BLaER1 treated with 17β-estradiol and CSF1 and Interleukin-3, amounts not matched to agents 10 nM and 100 nM (cell line): ENCODE results near the gene PIP5K1B.
A peak's percentile ranks its signal among the peaks of the same experiment; 100 is the strongest.

Source experiments
- H3K27ac ChIP-seq, 11 experiments: shearing (Covaris generic); formaldehyde crosslinking; 2 replicates each; pipeline ENCODE4 v1.8.1; 2022
- H3K27me3 ChIP-seq, 11 experiments: shearing (Covaris generic); formaldehyde crosslinking; 2 replicates each; pipeline ENCODE4 v1.8.1; 2022
- H3K36me3 ChIP-seq, 11 experiments: shearing (Covaris generic); formaldehyde crosslinking; 2 replicates each; pipeline ENCODE4 v1.8.1; 2022
- H3K4me1 ChIP-seq, 10 experiments: shearing (Covaris generic); formaldehyde crosslinking; 2 replicates each; pipeline ENCODE4 v1.8.1; 2022
- H3K4me2 ChIP-seq, 11 experiments: shearing (Covaris generic); formaldehyde crosslinking; 2 replicates each; pipeline ENCODE4 v1.8.1; 2022
- H3K4me3 ChIP-seq, 10 experiments: shearing (Covaris generic); formaldehyde crosslinking; 2 replicates each; pipeline ENCODE4 v1.8.1; 2022
- H3K9ac ChIP-seq, 11 experiments: shearing (Covaris generic); formaldehyde crosslinking; 2 replicates each; pipeline ENCODE4 v1.8.1; 2022
- H3K9me3 ChIP-seq, 11 experiments: shearing (Covaris generic); formaldehyde crosslinking; replicated peaks in 1 of 11; 2 replicates each; pipeline ENCODE4 v1.8.1; 2022
- H4K20me1 ChIP-seq, 11 experiments: shearing (Covaris generic); formaldehyde crosslinking; 2 replicates each; pipeline ENCODE4 v1.8.1; 2022
- Cebpa-rat ChIP-seq, 11 experiments: shearing (Covaris generic); IDR thresholded peaks; 2 replicates each; pipeline ENCODE4 v1.8.1; 2022

Gene PIP5K1B

GRCh38 chr9:68905129-68905528, 200.1 kb downstream of the PIP5K1B start:
- H3K27ac ChIP-seq, result no peak overlapping the region
- peak overlapping the region in 9 of 11 experiments; percentile 23 to 60 (median 35); a peak in 16 of 22 replicates for H3K4me2 ChIP-seq

GRCh38 chr9:68907910-68908309, 202.9 kb downstream of the PIP5K1B start:
- no peak overlapping the region for H3K9ac ChIP-seq
- no peaks in the 10 kb centered on the region for H3K27me3 ChIP-seq
- H4K20me1 ChIP-seq, result no peaks in the 10 kb centered on the region
- no peak overlapping the region for H3K27ac ChIP-seq
- no peak overlapping the region for H3K4me2 ChIP-seq
- H3K36me3 ChIP-seq, result no peaks in the 10 kb centered on the region
- no peak overlapping the region for H3K4me3 ChIP-seq
- H3K9me3 ChIP-seq, result no peaks in the 10 kb centered on the region
- TF ChIP-seq Cebpa-rat (IDR thresholded peaks at IDR 0.05), result no peak
- H3K4me1 ChIP-seq, result peaks cover 0 to 19% (median 12%) of the 10 kb centered on the region in 10 experiments; a peak in 16 of 20 replicates

More at GRCh38 chr9:68905129-68905528, 200.1 kb downstream of the PIP5K1B start:
- Histone ChIP-seq H3K27me3 (no peaks in the 10 kb centered on the region), H3K36me3 (no peaks in the 10 kb centered on the region), H3K9me3 (no peaks in the 10 kb centered on the region; a peak in 1 of 22 replicates), H4K20me1 (no peaks in the 10 kb centered on the region), H3K4me1 (peaks cover 0 to 19% (median 11%) of the 10 kb centered on the region in 10 experiments; a peak in 16 of 20 replicates), H3K4me3 (no peak overlapping the region), H3K9ac (no peak overlapping the region)
- no peak for TF ChIP-seq Cebpa-rat (IDR thresholded peaks at IDR 0.05)

GRCh38 chr9:68912561-68912960, 207.5 kb downstream of the PIP5K1B start:
- Histone ChIP-seq H3K9me3 (no peaks in the 10 kb centered on the region), H3K9ac (no peak overlapping the region), H4K20me1 (no peaks in the 10 kb centered on the region), H3K36me3 (peaks cover 0 to 5% (median 0%) of the 10 kb centered on the region in 11 experiments; a peak in 1 of 22 replicates), H3K4me1 (peaks cover 0 to 10% (median 6%) of the 10 kb centered on the region in 10 experiments; a peak in 9 of 20 replicates), H3K27me3 (no peaks in the 10 kb centered on the region), H3K4me2 (peak overlapping the region in 1 of 11 experiments; percentile 8; a peak in 1 of 22 replicates), H3K27ac (no peak overlapping the region), H3K4me3 (no peak overlapping the region)
- no peak for TF ChIP-seq Cebpa-rat (IDR thresholded peaks at IDR 0.05)

GRCh38 chr9:68913054-68913453, 208.0 kb downstream of the PIP5K1B start:
- no peaks in the 10 kb centered on the region for H3K27me3 ChIP-seq
- H3K9ac ChIP-seq, result no peak overlapping the region
- peaks cover 0 to 10% (median 6%) of the 10 kb centered on the region in 10 experiments; a peak in 9 of 20 replicates for H3K4me1 ChIP-seq
- no peak for TF ChIP-seq Cebpa-rat (IDR thresholded peaks at IDR 0.05)
- H3K4me2 ChIP-seq, result peak overlapping the region in 1 of 11 experiments; percentile 8; a peak in 1 of 22 replicates
- no peaks in the 10 kb centered on the region for H3K9me3 ChIP-seq
- H3K27ac ChIP-seq, result no peak overlapping the region
- H3K4me3 ChIP-seq, result no peak overlapping the region
- H4K20me1 ChIP-seq, result no peaks in the 10 kb centered on the region
- peaks cover 0 to 7% (median 0%) of the 10 kb centered on the region in 11 experiments; a peak in 1 of 22 replicates for H3K36me3 ChIP-seq

- Histone ChIP-seq H3K27me3 (no peaks in the 10 kb centered on the region), H4K20me1 (no peaks in the 10 kb centered on the region), H3K9me3 (no peaks in the 10 kb centered on the region), H3K27ac (no peak overlapping the region), H3K4me2 (no peak overlapping the region), H3K9ac (no peak overlapping the region), H3K4me1 (peaks cover under 1 to 12% (median 9%) of the 10 kb centered on the region in 10 experiments; a peak in 16 of 20 replicates), H3K4me3 (no peak overlapping the region), H3K36me3 (peaks cover 0 to 7% (median 0%) of the 10 kb centered on the region in 11 experiments; a peak in 1 of 22 replicates)
- no peak for TF ChIP-seq Cebpa-rat (IDR thresholded peaks at IDR 0.05)
Observed at GRCh38 chr9:68914751-68915150, 209.7 kb downstream of the PIP5K1B start.

GRCh38 chr9:68919661-68920060, 214.6 kb downstream of the PIP5K1B start:
- H4K20me1 ChIP-seq, result no peaks in the 10 kb centered on the region
- no peaks in the 10 kb centered on the region for H3K27me3 ChIP-seq
- H3K4me1 ChIP-seq, result peaks cover 5 to 15% (median 10%) of the 10 kb centered on the region in 10 experiments; a peak in 16 of 20 replicates
- peaks cover 0 to 7% (median 0%) of the 10 kb centered on the region in 11 experiments; a peak in 2 of 22 replicates for H3K36me3 ChIP-seq
- 0 out of 22 replicates have a peak overlapping the region, but pooled peaks of 1 of the 11 experiments have one; percentile 15 for H3K27ac ChIP-seq
- no peak overlapping the region for H3K9ac ChIP-seq
- no peak for TF ChIP-seq Cebpa-rat (IDR thresholded peaks at IDR 0.05)
- no peak overlapping the region for H3K4me3 ChIP-seq
- no peaks in the 10 kb centered on the region for H3K9me3 ChIP-seq
- peak overlapping the region in 10 of 11 experiments; percentile 2 to 80 (median 29); a peak in 16 of 22 replicates for H3K4me2 ChIP-seq

- no peak for TF ChIP-seq Cebpa-rat (IDR thresholded peaks at IDR 0.05)
Observed at GRCh38 chr9:68920921-68921320, 215.9 kb downstream of the PIP5K1B start.

GRCh38 chr9:68923480-68923879, 218.4 kb downstream of the PIP5K1B start:
- TF ChIP-seq Cebpa-rat (IDR thresholded peaks at IDR 0.05), result no peak
- H4K20me1 ChIP-seq, result no peaks in the 10 kb centered on the region
- no peaks in the 10 kb centered on the region for H3K27me3 ChIP-seq
- no peak overlapping the region for H3K4me3 ChIP-seq
- no peaks in the 10 kb centered on the region; a peak in 1 of 22 replicates for H3K36me3 ChIP-seq
- H3K9ac ChIP-seq, result no peak overlapping the region
- no peak overlapping the region for H3K4me2 ChIP-seq
- peaks cover 5 to 15% (median 10%) of the 10 kb centered on the region in 10 experiments; a peak in 16 of 20 replicates for H3K4me1 ChIP-seq
- H3K9me3 ChIP-seq, result no peaks in the 10 kb centered on the region
- H3K27ac ChIP-seq, result no peak overlapping the region

More at GRCh38 chr9:68920921-68921320, 215.9 kb downstream of the PIP5K1B start:
- Histone ChIP-seq H3K27me3 (no peaks in the 10 kb centered on the region), H3K27ac (no peak overlapping the region), H3K4me2 (no peak overlapping the region), H3K9ac (no peak overlapping the region), H3K4me1 (peaks cover 5 to 15% (median 10%) of the 10 kb centered on the region in 10 experiments; a peak in 16 of 20 replicates), H3K36me3 (peaks cover 0 to 7% (median 0%) of the 10 kb centered on the region in 11 experiments; a peak in 2 of 22 replicates), H3K9me3 (no peaks in the 10 kb centered on the region), H3K4me3 (no peak overlapping the region), H4K20me1 (no peaks in the 10 kb centered on the region)

GRCh38 chr9:68925175-68925574, 220.1 kb downstream of the PIP5K1B start:
- Histone ChIP-seq H3K9ac (no peak overlapping the region), H3K4me1 (peaks cover 0 to 3% (median under 1%) of the 10 kb centered on the region in 10 experiments; a peak in 7 of 20 replicates), H3K4me2 (no peak overlapping the region), H4K20me1 (no peaks in the 10 kb centered on the region), H3K27ac (no peak overlapping the region), H3K36me3 (peaks cover 0 to 3% (median 0%) of the 10 kb centered on the region in 11 experiments; a peak in 1 of 22 replicates), H3K4me3 (no peak overlapping the region), H3K9me3 (no peaks in the 10 kb centered on the region), H3K27me3 (no peaks in the 10 kb centered on the region)
- no peak for TF ChIP-seq Cebpa-rat (IDR thresholded peaks at IDR 0.05)
